NCI-H748 treated with DMSO at 0.1 percent for 48 hours (cell line): ENCODE results near the gene AUP1.
A peak's percentile ranks its signal among the peaks of the same experiment; 100 is the strongest.

Experiments used
- DNase-seq: peaks from one replicate; lab custom pipeline; 2025; lab: John Stamatoyannopoulos, UW

Gene AUP1

DNA sequence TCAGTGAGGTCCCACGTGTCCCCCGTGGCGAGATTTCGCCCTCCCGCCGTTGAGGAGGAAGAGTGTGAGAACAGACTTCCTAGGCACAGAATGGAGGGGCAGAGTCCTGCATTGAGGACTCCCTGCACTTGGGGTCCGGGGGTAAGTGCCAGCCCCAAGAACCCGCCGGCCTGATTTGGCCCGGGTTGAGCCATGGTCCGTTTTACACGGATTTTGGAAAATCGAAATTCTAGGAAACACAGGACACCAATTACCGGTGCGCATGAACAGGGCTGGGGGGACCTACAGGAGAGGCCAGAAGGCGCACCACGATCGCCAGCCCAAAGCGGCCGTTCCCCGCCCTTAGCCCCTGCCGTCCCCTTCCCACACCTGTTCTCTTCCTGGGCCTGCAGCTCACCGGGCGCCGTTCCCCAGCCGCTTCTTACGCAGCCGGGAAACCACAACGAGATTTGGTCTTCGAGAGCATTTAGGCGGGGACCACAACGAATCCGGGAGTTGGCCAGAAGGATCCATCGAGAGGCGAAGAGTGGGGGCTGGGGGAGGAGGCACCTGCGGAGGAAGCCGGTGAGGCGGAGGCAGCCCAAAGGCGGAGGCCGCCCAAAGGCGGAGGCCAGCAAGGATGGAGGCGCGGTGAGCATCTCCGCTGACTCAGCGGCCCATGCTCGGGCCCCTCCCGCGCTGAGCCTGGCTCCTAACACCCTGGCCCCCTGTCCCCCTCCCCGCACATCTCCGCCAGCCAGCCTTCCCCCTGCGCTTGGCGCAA is 15.7 kb downstream of the AUP1 start:
- DNase-seq = peak; percentile 19

DNA sequence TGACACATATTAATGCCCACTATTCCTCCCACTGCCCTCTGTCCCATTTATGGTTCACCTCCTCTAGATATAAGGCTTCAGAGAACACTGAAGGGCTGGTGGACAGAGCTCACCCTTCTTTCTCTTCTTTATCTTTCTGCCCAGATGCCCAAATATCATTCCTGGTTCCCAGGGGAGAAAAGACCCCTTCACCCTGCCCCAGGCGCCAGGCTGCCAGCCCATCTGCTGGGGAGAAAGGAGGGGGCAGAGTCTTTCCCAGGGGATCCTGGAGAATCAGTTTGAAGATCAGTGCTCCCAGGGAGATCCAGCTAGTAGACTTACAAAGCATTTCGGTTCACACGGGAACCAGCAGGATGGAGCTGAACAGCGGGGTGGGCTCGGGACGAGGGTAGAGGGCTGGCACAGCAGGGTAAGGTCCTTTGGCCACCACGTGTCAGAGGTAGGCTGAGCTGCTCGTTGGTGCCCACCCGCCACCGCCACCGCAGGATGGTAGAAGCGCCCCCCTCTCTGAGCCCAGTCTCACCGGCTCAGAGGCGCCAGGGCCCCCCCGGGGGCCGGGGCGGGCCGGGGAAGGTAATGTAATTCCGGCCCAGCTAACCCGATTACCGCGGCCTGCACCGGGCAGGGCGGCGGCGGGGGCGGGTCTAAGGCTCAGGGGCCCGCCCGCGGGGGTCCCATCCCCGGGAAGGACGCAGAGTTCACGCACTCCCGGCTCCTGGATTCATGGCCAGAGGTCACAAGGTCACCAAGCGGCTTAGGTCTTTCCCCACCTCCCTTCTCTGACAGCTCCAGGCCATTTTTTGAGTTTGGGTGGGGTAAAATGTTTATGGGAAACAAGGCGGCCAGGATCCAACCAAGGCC is 16.5 kb downstream of the AUP1 start:
- no peak for DNase-seq

DNA sequence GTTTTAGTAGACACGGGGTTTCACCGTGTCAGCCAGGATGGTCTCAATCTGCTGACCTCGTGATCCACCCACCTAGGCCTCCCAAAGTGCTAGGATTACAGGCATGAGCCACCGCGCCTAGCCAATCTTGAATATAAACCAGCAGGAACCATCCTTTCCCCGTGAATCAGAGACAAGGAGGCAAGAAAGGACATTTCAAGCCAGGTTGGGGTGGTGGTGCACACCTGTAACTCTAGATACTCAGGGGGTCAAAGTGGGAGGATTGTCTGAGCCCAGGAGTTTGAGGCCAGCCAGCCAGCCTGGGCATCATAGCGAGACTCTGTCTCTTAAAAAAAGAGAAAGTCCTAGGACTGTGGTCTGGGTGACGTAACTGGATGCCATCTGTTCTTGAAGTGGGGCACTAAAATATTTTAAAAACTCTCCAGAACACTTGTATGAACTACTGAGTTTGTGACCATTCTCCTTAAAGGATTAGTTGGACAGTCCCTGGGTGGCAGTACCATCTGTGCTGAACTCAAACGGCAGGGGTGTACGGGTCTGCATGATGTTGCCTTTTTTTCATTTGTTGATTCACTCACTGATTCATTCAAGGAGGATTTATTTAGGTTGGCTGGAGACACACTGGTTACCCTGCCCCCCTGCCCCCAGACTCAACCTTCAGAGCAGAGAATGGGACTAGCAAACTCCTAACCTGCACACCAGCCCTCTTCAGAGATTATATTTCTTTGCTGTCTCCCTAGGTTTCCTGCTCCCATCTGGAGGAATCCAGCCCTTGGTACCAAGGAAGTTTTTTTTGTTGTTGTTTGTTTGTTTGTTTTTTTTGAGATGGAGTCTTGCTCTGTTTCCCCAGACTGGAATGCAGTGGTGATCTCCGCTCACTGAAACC is 18.2 kb downstream of the AUP1 start:
- no peak for DNase-seq

DNA sequence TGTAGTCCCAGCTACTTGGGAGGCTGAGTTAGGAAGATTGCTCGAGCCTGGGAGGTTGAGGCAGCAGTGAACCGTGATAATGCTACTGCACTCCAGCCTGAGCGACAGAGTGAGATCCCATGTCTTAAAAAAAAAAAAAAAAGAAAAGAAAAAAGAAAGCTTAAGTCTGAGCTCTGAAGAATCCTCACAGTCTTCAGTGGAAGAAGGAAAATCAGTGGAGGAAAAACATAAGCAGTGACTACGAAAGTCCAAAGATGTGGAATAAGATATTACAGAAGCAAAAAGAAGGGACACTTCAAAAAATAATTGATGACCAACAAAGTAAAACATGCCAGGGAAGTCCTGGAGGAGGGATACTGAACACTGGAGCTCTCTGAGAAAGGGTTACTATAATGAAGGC is 19.2 kb downstream of the AUP1 start:
- DNase-seq = no peak

DNA sequence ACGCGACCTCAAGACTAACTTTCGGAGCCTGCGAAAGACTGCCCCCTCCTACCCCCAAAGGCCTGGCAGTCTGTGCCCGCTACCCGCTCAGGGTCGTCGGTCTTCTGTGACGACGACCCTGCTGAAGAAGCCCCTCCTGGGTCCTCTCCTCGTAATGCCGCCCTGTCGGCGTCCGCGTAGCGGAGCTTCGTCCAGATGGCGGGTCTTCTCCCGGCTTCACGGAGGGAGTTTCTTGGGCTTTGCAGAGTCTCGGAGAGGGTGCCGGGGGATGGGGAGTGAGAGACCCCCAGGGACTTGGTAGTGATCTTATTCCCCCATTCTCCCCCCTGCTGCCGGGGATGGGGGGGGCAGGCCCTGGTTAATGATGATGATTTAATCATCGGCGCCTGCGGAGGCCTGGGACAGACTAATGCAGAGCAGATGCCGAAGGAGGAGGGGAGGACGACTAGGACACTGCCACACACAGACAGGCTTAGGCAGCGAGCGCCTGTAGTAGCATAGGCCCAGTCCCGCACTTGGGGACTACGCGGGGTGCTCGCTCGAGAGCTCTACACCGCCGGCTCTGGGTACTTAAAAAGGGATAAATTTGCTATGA is 21.5 kb downstream of the AUP1 start:
- peak; percentile 18 for DNase-seq

DNA sequence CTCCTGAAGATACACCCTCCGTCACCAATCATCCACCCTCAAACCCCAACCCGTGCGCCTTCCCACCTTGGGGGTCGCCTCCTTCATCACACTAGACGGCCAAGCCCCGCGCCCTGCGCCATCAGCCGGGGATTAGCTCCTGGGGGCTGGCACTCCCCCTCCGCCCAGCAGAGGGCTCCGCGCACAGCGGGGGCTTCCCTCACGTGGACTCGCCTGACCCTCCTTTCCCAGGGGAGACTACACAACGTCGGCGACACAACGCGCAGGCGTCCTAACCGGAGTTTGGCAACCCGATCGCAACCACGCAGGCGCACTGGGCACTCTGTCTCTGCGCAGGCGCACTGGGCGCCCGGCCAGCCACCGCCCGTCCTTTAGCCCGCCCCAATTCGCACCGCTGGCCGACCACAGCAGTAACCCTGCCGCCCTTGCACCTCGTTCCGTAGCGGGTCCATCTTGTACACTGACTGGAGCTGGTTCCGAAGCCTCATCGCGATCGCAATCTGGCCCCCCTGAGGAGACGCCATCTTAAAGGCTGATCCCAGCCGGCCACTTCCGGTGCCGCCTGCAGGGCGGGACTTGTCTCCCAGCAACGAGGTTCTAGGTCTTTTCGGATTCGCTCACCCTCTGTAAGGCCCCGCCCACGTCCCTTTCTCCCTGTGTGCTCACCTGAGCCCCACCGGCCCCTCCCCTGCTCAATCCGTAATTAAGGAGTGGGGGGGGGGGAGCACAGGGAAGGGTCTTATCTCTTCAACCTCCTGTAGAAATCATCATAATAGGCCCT is 22.2 kb downstream of the AUP1 start, which contains the start of gene PCGF1:
PCGF1 (minus strand) TSS at position 551 of the 781 bp plus-strand sequence; CDS start at position 524, 27 bp downstream.
- peak; percentile 84 for DNase-seq

DNA sequence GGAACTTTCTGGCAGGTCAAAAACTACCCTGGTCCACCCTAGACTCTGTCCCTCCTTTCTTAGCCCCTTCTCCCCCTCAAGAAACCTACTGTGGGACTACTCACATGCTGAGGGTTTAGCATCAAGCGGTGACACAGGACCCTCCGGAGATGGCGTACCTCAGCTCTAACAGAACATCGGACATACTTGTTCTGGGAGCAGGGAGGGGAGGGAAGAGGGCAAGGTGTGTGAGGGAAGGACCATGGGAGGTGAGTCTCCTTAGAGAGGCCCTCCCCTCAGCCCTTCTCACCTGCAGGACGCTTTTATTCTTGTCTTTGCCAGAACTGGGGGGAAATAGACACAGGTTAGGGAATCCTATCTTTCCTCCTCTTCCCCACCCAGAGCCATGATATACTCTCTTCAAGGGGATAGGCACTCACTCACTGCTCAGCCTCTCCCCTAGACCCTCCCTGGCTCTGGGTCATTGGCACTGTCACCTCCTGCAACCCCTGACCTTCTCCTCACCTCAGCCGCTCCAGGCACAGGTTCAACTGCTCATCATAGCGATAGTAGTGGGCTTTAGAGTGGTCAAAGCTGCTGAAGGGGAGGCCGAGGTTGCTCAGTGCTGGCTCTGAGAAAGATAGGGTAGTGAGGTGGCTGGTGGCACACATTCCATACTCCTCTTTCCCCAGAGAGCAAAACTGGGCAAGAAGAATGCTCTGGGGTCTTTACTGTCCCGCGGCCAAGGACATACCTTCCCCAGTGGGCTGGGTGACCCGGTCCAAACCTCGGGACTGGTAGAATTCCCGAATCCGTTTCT is 23.9 kb downstream of the AUP1 start:
- no peak for DNase-seq

DNA sequence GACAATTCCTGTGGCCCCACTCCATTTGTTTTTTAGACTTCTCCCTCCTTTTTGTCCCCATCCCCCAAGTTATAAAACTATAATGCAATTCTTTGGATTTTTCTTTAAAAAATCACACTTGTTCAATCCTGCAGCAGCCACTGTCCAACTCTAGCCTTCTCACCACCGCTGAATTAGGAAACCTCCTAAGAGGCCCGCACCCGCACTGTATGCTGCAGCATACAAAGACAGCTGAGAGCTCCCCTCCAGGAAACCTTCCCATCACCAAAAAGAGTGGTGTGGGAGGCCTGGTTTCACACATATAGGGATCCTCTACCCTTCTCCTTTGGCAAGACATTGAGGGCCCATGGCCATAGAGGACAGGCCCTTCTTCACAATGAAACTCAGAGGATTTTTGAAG is 24.9 kb downstream of the AUP1 start:
- no peak for DNase-seq

DNA sequence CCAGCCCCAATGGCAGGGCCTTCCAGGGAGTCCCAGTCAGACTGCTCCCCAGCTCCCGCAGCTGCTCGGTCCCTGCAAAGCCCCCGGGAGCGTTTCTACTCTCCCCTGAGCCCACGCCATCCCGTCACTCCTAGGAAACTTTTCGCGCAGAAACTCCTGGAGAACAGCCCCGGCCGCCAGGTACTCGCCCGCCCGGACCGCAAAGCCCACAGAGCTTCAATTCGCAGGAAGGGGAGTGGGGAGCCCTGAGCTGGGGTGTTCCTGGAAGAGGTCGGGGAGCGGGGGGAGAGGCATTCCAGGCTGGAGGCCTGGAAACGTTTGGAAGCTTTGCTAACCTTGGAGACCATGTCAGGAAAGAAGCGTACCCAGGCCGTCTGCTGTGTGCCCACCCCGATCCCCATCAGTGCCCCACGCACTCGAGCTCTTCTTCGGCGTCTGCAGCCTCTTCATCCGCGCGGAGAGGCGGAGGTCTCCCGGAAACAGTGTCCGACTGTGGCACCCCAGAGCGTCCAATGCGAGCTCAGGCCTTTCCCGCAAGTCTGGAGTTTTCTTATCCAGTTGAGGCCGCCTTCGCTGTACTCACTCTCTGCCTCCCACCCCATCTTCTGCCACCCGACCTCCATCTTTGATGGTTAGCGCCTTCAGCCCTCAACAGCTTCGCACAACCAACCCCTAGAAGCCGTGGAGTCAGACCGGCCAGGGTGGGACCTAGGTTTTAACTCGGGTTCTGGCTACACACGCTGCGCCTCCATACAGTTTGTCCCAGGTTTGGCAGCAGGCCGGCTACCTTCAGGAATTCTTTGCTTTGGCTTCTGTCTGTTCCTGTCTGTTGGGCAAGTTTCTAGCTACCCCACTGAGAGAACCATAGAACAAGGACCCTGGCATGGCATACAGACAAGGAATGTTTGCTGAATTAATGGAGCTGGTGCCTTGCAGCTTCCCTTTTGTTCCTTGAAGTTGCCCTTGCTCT is 25.7 kb downstream of the AUP1 start:
- DNase-seq = no peak

DNA sequence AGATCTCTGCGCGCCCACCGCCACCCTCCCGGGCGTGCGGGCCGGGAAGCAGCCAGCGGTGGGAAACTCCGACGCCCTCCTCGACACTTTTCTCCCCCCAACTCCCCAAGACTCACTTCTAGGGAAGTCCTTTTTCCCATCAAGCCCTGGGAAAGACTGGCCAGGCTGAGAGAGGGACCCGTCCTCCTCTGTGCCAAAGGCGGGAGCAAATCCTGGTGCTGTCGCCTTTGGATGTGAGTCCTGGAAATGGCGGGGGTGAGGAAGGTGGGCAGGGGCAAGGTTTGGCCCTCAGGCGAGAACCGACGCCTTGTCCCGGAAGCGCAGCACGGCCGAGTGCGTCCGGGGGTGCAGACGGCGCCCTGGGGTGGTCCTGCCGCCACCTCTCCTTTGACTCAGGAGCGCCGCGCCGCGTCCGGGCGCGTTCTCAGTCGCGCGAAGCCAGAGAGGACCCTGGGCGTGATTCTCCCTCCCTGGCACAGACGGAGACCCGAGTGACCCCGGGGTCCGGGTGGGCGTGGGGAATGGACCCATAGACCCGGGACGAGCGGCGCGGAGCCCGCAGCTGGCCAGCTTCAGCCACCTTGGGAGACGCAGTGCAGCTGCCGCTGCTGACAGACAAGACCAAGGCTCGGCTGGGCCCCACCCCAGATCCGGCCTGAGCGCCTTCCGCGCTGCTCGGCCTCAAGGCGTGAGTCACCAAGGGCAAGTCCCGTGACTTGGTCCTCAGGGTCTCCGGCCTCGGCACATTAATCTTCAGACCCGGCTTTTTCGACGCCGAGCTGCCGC is 26.6 kb downstream of the AUP1 start:
- DNase-seq = no peak

DNA sequence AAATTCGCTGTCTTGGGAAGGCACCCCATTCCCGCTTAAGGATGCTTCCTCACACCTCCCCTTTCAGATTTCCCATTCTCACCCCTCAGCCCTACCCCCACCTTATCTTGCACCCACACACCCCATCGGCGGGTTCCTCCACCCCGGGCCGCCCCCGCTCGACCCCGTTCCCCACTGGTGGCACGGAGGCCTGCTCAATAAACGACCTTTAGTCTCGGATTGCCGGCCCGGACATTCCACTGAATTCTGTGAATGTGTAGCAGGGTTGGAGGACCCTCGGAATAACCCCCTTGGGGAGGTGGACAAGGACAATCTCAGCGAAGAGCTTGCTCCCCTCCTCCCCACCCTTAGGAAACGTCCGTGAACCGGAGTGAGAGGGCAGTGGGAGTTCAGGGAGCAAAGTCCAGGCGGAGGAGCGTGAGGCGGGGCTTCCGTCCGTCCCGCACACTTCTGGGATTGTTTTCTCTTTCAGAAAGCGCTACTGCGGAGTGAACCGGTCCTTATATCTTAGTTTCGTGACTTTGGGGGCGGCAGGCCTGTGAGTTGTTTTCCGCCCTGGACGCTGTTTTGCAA is 27.3 kb downstream of the AUP1 start:
- DNase-seq = no peak

DNA sequence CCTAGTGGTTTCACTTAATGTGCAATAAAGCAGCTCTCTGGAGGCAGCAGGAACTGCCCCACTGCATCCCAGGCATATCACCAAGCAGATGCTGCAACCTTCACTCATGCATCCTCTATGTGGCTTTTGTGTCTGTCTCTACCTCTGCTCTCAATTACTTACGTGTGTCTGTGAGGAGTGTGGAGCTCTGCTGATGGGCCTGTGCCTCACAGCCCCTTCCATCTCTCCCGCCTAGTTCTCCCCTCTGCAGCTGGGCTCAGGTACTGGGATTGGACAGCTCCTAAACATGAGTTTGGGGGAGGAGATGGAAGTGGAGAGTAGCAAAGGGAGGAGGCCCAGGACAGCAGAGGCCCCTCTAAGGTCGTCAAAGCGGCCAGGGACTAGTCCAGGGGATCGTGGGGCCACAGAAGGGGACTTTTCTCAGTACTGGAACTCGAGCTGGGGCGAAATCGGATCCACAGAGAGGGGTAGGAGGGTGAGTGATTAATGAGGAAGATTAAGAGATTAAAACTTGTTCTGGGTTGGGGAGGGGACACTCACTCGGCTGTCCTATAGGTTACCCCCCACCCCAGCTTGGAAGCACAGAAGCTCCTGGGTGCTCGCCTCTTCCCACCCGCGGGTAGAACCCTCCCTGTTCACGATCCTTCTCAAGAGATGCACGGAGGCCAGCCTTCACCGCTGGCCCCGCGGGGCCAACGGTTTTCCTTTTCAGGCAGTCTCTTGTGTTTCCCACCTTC is 28.0 kb downstream of the AUP1 start:
- DNase-seq = no peak

DNA sequence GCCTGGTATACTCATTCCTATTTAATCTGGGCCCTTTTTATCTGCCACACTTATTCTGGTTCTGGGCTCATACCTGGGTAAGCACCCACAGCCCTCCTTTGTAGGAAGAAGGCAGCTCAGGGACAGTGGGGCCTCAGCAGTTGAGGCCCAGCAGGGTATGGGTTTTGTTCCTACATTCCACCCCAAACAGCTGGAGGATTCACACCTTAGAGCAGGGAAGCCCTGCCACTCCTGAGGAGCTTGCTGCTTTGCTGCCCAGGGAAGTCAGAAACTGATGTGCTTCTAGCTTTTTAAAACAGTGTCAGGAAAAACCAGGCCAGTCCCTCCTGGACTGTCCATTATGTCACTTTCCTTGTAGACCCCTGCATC is 28.9 kb downstream of the AUP1 start:
- DNase-seq = no peak

DNA sequence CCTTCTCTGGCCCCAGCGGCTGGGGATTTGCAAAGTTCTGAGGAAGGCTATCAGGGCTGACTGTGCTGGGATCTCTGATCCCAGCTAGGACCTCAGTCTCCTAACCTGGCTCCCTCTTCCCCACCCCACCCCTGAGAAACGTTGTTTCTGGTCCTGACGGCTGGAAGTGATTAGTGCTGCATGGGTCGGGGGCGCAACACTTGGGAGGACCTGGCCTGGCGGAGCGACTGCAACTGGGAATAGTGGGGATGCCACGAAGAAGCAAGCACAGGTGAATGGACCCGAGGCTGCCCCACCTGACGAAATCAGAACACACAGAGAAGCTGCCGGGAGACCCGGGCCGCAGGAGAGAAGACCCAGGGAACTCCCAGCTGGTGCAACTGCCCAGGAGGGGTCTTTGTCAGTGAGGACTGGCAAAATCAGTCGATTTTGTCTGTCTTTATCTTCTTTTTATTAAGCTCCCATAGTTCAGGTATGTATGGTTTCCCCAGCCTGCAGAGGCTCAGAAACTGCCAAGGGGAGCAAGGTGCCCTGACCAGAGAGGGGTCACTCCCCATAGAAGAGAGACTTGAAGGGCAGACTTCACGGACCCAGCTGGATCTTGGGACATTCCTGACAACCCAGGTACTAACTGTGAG is 29.4 kb downstream of the AUP1 start:
- DNase-seq = no peak

DNA sequence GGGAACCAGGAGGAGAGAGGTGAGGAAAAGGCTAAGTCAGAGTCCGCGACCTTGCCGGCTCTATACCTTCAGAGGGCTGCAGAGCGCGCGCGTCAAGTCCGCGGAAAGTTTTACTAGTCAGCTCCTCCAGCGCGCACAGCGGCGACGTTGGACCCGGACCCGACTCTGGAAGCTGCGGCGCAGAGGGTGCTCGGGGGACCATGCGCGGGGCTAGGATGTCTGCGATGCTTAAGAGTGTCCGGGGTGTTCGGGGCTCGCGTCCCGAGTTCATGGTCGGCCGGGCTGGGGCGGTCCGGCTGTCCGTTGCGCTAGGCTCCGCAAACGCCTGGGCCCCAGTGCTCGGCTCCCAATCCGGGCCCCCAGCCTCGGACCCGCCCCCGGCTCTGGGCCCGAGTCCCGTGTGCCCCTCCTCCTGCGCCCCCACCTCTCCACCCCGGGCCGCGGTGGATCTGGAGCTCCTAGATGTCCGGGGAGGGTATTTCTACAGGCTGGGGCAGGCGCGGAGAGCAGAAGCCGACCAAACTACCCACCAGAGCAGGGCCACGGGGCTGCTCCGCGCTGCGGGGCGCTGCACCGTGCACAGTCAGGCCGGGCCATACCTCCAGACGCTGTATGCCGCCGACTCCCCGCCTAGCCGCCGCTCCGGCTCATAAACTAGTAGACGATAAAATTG is 30.1 kb downstream of the AUP1 start, which contains the start of gene LBX2:
LBX2 (minus strand) TSS at position 337 of the 673 bp plus-strand sequence; CDS start at position 271, 66 bp downstream.
- no peak for DNase-seq
